SK-N-SH (cell line): Measurements from ENCODE around the gene FAM174B.

ENCODE experiments used
- CTCF ChIP-seq: fragments of 200-600 bp; sonication (generic); IDR thresholded peaks from 2 replicates; pipeline ENCODE4 v1.6.1; 2017; ENCODE audit warnings: antibody characterized with exemption, mild to moderate bottlenecking, moderate library complexity
- EP300 ChIP-seq, 2 experiments: IDR thresholded peaks; 2 replicates each; pipeline versions ENCODE4 v1.4.0 to v1.6.1; 2012; ENCODE audit warnings: borderline replicate concordance in 1 of 2, low read depth in 1 of 2, low read length in 1 of 2
- IRF3 ChIP-seq: fragments of 150-350 bp; IDR thresholded peaks from 2 replicates; pipeline ENCODE4 v1.6.1; 2016; ENCODE audit warnings: mild to moderate bottlenecking, low read depth, low read length
- MEF2A ChIP-seq: IDR thresholded peaks from 2 replicates; pipeline ENCODE4 v1.4.0; 2012; ENCODE audit warnings: low read depth, borderline replicate concordance
- NFIC ChIP-seq: IDR thresholded peaks from 2 replicates; pipeline ENCODE4 v1.4.0; 2012; ENCODE audit warnings: borderline replicate concordance
- POLR2AphosphoS5 ChIP-seq: IDR thresholded peaks from 2 replicates; pipeline ENCODE4 v1.6.1; 2012; ENCODE audit warnings: low read depth, low read length
- RXRA ChIP-seq: IDR thresholded peaks from 2 replicates; pipeline ENCODE4 v1.4.0; 2012; ENCODE audit warnings: low read depth, mild to moderate bottlenecking, borderline replicate concordance
- SIN3A ChIP-seq: IDR thresholded peaks from 2 replicates; pipeline ENCODE4 v1.6.1; 2012; ENCODE audit warnings: low read depth, mild to moderate bottlenecking, low read length, moderate library complexity, borderline replicate concordance
- SMC3 ChIP-seq: IDR thresholded peaks from 2 replicates; pipeline ENCODE4 v1.6.1; 2012; ENCODE audit warnings: low read depth, low read length, improper control_type of control experiment
- TAF1 ChIP-seq: IDR thresholded peaks from 2 replicates; pipeline ENCODE4 v1.6.1; 2012; ENCODE audit warnings: low read depth, mild to moderate bottlenecking, low read length, moderate library complexity, borderline replicate concordance
- ZBTB33 ChIP-seq: IDR thresholded peaks from 2 replicates; pipeline ENCODE4 v1.4.0; 2012; ENCODE audit warnings: low read depth, borderline replicate concordance

DNA sequence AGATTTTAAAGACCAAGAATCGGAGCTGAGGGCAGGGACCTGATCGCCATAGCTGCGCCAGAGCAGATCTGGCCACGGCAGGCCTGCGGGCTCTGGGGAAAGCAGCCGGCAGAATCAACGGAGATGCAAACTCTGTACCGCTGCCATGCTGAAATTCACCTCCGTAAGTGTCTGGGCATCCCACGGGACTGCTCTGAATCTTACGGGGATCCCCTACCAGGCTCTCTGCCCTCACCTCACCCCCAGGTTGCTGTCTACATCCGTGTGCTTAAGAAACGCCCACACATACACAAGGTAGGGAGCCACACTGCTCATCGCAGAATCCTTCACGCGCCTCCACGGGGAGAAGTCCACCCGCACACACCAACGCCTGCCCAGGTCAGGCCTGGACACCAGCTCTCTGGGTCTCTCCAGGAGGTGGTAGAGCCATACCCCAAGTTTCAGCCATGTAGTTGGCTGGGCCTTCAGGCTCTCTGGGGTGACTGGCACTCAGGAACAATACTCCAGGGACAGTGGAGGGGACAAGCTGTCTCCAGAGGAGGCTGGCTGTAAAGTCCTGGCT lies 33.5 kb downstream of the FAM174B start:
- TF ChIP-seq TAF1 (no peak), CTCF (no peak), ZBTB33 (no peak), RXRA (no peak), IRF3 (no peak), POLR2AphosphoS5 (no peak), NFIC (no peak), EP300 (IDR thresholded peaks at IDR 0.05; ENCODE audit: borderline replicate concordance in 1 of 2, low read depth in 1 of 2, low read length in 1 of 2) (no peak), SMC3 (no peak), SIN3A (no peak), MEF2A (no peak)
